GM19452 (cell line): ENCODE data around the gene NR2F2.
A peak's percentile ranks its signal among the peaks of the same experiment; 100 is the strongest.

Experiments
- ATAC-seq: cut with Tn5 transposase; IDR thresholded peaks from one replicate; pipeline ENCODE4 v1.9.1; 2021; ENCODE audit not compliant: unreplicated experiment

Gene NR2F2

DNA sequence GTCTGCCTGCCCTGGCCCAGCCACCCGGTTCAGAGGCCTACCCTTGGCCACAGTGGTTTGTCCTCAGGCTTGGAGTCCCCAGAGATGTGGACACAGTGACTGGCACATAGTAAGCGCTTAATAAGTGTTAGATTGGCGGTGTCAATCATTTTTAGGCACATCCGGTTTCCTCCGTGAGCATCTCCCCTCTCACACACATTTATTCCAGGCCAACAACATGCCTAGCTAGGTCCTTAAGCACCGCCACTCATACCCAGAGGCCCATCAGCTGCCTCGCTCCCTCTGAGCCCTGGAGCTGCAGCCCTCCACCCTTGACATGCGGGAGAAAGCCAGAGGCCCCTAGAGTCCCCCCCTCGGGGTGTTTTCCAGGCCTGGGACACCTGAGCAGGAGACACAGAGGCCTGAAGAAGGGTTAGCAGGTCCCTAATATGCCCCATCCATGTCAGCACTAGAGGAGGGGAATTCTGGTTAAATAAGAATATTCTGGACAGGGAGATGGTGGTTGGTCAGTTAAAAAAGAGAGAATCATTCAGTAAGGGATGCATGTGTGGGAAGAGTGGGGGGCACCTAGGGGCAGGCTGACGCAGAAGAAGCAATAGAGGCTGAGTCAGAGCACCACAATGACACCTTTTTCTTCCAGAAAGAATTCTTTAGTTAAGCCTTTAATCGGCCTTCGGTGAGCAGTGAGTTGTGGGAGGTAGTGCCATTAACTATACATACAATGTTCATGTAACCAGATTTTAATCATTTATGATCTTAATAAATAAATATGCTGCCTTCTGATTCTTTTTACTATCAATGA is 22.3 kb downstream of the NR2F2 start:
- no peak for ATAC-seq

- no peak for ATAC-seq
Measured at GRCh38 chr15:96353416-96353929, 23.0 kb downstream of the NR2F2 start.

DNA sequence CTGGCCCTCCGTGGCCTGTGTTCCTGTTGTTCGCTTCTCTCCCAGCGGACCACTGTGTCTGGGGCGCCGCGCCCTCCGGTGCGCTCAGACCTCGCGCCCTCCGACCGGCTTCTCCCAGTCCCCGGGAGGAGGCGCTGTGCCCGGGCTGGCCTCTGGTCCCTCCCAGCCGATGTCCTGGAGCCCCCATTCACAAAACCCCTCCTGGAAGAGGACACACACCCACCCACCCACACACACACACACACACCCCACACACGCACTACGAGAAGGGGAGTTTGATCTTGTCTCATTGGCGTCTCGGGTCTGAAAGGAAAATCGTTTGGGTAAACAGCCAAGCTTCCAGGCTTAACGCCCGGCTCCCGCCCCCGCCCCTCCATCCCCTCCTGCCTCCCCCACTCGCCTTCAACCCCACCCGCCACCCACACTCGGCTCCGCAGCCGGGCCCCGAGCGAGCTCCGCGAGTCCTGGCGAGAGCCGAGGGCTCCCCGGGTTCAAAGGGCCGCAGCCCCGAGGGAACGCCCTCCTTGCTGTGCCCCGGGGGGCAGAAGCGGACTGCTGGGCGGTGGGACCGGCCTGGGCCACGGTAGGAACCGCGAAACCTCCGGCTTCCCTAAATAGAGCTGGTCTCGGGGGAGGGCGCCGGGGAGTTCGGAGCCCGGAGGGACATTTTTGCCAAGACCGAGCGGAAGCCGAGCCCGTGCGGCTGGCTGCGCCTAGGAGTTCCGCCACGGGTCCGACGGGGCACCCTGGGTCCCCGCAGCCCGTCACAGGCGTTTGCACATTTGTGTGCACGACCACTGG is 23.6 kb downstream of the NR2F2 start:
- ATAC-seq, result no peak

DNA sequence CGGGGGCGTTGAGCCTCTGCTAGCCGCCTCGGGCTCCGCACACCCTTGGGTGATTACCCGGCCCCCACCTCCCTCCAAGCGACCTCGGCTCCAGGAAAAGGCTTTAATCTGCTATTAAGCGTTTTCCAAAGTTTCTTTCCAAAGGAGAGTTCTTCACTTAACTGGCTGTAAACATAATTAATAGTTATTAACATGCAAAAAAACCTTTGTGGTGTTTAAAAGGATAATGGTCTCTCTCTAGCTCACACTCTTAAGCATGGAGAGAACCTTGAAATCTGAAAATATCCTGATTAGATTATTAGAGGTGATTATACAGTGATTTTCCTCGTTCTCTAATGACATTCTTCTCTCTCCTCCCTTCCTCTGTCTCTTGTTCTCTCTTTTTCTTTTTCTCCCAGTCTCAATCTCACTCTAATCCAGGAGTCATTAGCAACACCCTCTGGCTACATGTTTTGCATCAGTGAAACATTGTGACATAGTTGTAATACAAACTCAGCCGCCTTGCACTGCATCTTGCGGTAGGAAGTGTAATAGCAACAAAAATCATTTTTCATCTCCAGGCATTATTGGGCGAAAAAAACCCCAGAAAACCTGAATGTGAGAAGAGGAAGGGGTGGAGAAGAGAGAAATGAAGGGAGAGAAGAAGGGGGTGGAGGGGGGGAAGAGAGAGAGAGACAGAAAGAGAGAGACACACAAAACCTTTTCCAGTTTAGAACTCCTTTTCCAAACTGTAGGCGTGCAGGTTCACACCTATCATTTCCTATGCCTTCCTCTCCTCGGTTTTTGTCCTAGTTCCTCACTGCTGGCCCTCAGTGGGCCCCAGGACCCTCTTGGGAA is 24.4 kb downstream of the NR2F2 start:
- ATAC-seq, result no peak

GRCh38 chr15:96355568-96356187 is 25.2 kb downstream of the NR2F2 start:
- ATAC-seq, result no peak

DNA sequence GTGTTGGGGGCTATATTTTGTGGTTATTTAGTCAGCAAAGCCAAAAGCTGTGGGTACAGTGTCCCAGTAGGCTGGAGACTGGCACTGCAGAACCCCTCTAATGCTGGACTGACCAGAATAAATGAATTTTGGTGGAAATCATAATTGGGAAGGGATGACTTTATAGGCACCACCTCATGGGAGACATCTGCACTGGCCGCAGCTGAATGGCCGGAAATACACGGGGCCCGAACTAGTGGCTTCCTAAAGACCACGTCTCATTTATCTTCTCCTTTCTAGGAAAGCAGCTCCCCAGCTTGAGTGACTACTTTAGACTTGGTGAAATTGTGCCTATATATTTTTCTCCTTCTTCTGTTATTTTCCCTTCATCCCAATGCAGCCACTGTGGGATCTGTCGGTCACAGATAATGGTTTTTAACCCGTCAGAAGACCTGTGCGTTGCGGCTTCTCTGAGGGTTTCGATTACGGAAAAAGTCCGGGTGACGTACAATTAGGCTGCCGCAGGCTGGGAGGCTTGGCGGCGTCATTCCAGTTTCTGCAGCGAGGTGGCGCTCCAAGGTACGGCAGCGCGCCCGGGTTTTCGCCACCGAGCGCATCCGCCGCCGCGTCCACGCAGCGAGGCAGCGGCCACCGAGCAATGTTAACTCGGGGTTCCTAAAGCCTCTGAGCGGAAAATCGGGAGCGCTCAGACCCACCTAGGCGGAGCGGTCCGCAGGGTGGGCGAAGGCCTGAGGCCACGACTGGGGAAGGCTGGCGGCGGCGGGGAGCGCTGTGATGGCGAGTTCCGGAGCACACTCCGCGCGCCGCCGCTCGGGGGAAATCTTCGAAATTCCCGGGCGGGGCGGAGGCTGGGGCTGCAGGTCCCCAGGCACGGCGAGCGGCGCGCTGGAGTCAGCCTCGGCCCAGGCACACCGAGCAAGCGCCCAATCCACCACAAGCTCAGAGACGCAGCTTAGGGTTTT is 26.3 kb downstream of the NR2F2 start:
- ATAC-seq, result peak; percentile 85

- no peak for ATAC-seq
Measured at GRCh38 chr15:96358001-96358801, 27.7 kb downstream of the NR2F2 start.

GRCh38 chr15:96358821-96359615 is 28.5 kb downstream of the NR2F2 start:
- ATAC-seq, result no peak

- ATAC-seq, result no peak
Measured at GRCh38 chr15:96359616-96360521, 29.4 kb downstream of the NR2F2 start.

GRCh38 chr15:96360581-96361308 is 30.2 kb downstream of the NR2F2 start:
- no peak for ATAC-seq

GRCh38 chr15:96361309-96362010 is 31.0 kb downstream of the NR2F2 start:
- no peak for ATAC-seq

DNA sequence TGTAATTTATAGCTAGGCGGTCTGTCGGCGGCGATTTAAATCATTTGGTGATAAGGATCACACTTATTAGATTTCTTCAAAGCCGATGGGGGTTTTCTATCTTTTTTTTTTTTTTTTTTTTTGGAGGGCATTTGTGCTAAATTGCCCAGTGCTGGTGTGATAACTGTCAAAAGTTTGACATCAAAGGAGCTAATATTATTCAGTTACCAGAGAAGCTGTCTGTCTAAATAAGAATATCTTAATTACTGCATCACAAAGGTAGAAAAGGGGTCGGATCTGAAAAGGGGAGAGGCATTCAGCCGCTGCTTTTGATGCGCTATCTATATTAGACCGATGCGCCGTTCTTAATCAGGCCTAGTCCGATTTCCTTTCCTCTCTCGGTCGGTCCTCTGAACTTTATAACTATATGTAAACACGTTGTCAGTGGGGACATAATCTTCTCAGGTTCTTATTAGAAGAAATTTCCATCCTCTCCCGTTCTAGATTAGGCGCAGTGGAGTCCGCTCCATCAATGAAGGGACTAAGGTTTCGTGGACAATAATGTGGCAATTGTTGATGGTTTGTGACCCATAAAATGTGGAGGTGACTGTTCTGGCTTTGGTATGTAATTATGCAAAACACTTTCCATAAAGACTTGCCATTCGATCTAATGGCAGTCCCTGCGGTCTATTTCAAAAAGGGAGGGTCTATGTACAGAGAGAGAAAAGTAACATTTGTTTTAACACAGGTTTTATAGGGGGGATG is 31.7 kb downstream of the NR2F2 start:
- no peak for ATAC-seq

DNA sequence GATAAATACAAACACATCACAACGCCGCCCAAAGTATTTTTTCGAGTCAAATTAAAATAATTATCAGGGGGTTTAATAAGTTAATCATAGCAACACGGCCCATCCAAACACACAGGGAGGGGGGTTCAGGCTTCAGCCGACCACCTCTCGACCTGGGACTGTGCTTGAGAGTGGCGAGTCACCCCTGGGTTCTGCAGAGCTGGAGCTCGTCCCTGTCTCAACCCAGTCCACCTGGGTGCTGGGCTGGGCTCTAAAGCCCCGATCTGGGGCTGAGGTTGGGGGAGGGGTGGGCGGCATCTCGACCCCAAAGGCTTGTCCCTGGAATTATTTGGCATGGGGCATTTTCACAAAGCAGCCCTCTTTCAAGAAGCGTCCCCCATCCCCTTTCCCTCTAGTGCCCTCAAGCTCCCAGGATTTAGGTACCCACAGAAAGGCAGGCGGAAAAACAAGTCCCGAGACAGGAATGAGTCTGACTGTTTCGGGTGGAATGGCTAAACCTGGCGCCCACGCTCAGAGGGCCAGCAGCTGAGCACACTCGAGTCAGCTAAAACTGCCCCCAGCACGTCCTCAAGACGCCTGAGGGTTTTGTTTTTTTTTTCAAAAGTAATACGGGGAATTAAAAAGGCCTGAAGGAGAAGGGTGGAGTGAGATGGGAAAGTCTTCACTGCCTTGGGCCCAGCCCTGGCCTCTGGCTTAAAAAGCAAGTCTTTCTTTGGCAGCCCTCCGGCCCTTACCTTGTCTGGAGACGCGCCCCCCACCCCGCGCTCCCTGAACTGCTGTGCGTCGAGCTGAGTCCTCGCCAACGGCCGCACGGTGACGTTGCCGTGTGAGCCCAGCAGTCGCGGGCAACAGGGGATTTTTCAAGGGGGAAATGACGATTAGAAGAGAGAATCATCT is 32.5 kb downstream of the NR2F2 start:
- no peak for ATAC-seq

GRCh38 chr15:96363707-96364106 is 33.2 kb downstream of the NR2F2 start:
- no peak for ATAC-seq
